Inflammatory macrophage (primary cell): ENCODE results near the gene DOK7.

Experiments
- DNase-seq, 2 donors: peaks; one replicate each; pipeline ENCODE4 v3.0.0-alpha.2; 2020 to 2022

DOK7 gene

GRCh38 chr4:3427706-3428446 lies 35.2 kb upstream of the DOK7 start:
- DNase-seq: no peak

DNA sequence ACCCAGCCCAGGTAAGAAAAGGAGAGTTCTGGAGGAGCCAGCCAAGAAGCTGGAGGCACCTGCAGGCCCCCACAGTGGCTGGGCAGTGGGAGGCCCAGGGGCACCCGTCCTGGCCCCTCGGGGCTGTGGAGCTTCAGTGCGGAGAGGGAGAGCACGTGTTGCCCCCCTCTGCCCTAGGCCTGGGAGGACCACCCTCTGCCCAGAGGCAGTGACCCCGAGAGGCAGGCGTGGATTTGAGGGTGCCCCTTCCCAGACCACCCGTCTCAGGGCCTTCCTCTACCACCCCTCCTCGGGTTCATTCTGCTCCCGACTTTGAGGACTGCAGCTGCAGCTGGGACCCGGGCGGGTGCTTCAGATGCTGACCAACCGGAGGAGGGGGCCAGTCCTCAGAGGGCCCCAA lies 33.5 kb upstream of the DOK7 start:
- DNase-seq: no peak

DNA sequence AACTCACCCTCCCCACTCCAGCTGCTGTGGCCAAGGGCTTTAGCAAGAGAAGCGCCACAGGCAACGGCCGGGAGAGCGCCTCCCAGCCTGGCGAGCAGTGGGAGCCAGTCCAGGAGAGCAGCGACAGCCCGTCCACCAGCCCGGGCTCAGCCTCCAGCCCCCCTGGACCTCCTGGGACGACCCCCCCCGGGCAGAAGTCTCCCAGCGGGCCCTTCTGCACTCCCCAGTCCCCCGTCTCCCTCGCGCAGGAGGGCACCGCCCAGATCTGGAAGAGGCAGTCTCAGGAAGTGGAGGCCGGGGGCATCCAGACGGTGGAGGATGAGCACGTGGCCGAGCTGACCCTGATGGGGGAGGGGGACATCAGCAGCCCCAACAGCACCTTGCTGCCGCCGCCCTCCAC lies 32.6 kb upstream of the DOK7 start:
- no peak for DNase-seq

DNA sequence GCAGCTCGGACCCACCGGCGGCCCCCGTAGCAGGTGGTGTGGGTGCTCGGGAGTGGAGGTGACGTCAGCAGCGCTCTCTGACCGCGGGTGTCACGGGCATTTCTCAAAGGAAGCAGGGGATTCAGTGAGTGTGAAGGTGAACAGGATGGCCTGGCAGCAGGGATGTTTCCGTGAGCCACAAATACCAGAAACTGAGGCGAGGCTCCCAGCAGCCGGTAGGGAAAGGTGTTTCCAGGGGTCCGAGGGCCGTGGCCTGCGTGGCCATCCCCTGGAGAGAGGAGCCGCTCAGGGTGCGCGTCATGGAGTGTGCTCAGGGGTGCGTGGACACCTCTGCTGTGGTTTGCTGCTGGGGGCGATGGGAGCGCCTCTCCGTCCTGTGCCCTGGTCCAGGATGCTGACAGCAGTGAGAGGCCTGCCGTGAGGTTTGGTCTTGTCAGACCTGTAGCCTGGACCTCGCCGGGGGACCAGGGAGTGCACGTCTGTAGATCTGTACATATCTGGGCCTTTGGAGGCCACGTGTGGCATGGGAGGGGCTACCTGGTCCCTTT lies 31.6 kb upstream of the DOK7 start:
- no peak for DNase-seq

GRCh38 chr4:3432381-3432790 lies 30.7 kb upstream of the DOK7 start:
- DNase-seq: no peak

GRCh38 chr4:3433138-3433869 lies 29.8 kb upstream of the DOK7 start:
- no peak for DNase-seq

- no peak for DNase-seq
These were observed 28.0 kb upstream of the DOK7 start for GRCh38 chr4:3434881-3435685.

- DNase-seq: no peak
These were observed 27.5 kb upstream of the DOK7 start for GRCh38 chr4:3435686-3435956.

GRCh38 chr4:3436048-3436797 lies 26.9 kb upstream of the DOK7 start:
- DNase-seq: no peak

DNA sequence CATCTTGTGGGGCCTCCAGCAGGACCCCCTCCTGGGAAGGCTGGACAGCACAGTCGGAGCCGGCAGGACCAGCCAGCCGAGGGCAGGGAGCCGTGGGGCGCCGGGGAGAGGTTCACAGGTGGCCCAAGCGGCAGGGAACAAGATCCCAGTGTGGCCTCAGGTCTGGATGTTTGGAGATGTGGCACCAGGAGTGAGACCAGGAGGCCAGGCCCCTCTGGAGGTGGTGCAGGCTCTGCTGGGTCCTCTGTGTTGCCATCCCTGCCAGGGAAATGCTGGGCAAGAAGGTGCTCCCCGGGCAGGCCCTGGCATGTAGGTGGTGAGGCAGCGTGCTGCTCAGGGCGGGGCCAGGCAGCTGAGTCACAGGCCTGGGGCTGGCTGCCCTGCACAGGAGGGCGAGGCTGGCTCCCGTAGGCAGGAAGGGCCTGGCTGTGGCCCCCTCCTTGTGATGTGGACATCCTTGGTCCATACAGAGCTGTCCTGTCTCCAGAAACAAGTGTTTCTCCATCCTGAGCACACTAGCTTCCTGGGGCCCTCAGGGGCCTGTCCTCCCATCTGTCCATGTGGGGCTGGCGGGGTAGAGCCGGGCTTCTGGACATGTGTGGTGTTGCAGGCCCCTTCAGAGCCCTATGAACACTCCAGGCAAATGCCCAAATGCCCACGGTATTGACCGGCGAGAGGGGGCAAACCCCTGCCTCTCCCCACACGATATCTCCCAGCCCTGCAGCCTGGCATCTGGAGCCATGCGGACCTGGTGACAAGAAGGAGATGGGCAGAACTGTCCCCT lies 26.1 kb upstream of the DOK7 start:
- peak; percentile 11 to 47 for DNase-seq

GRCh38 chr4:3437582-3437936 lies 25.5 kb upstream of the DOK7 start:
- DNase-seq: no peak

- no peak for DNase-seq
These were observed 24.9 kb upstream of the DOK7 start for GRCh38 chr4:3437998-3438846.

- no peak for DNase-seq
These were observed 24.3 kb upstream of the DOK7 start for GRCh38 chr4:3438847-3439180.

DNA sequence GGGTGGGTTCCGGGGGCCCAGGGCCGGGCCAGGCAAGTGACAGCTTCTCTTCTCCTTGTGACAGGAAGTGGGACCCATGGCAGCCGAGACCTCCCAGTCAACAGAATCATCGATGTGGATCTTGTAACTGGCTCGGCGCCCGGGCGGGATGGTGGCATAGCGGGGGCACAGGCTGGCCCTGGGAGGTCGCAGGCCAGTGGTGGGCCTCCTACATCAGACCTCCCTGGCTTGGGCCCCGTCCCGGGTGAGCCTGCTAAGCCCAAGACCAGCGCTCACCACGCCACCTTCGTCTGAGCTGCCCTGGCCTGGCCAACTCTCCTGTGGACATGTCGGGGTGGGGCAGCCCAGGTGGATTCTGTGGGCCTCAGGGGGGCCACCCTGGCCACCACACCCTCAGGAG lies 23.7 kb upstream of the DOK7 start:
- no peak for DNase-seq

DNA sequence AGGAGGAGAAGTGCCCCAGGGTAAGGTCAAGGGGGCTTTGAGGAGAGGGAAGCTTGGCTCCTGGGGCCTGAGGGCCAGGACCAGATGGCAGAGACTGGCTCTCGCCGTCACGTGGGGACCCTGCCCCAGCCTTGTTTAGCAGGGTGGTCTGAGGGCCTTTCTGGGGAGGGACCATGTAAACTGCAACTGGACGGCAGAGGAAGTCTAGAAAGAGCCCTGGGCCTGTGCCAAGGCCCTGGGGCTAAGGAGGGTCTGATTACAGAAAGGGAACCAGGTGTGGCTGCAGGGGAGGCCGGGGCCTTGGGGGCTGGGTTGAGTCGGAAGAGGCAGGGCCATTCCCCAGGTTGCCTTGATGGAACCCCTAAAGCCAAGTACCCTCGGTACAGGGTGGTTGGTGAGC lies 23.1 kb upstream of the DOK7 start:
- no peak for DNase-seq

DNA sequence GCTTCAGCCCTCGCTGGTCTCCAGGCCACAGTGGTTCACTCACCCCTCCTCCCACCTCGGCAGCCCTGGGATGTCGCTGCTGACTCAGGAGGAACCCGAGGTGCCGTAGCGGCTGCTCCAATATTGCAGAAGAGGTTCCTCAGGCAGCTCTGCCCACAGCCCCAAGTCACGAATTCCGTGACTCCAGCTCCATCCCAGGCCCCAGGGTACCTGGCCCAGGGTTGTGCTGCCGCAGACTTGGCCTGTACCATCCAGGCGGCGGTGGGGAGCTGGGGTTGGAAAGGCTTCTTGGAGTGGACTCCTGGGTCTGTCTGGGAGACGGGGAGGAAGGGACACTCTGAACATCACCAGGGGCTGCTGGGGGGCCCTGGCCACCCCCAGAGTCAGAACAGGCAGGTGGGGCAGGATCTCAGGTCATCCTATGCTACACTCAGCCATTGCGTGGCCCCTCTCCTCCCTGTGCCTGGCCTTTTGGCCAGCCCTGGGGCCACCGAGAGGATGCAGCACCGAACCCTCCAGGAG lies 22.1 kb upstream of the DOK7 start:
- peak; percentile 41 to 74 for DNase-seq

DNA sequence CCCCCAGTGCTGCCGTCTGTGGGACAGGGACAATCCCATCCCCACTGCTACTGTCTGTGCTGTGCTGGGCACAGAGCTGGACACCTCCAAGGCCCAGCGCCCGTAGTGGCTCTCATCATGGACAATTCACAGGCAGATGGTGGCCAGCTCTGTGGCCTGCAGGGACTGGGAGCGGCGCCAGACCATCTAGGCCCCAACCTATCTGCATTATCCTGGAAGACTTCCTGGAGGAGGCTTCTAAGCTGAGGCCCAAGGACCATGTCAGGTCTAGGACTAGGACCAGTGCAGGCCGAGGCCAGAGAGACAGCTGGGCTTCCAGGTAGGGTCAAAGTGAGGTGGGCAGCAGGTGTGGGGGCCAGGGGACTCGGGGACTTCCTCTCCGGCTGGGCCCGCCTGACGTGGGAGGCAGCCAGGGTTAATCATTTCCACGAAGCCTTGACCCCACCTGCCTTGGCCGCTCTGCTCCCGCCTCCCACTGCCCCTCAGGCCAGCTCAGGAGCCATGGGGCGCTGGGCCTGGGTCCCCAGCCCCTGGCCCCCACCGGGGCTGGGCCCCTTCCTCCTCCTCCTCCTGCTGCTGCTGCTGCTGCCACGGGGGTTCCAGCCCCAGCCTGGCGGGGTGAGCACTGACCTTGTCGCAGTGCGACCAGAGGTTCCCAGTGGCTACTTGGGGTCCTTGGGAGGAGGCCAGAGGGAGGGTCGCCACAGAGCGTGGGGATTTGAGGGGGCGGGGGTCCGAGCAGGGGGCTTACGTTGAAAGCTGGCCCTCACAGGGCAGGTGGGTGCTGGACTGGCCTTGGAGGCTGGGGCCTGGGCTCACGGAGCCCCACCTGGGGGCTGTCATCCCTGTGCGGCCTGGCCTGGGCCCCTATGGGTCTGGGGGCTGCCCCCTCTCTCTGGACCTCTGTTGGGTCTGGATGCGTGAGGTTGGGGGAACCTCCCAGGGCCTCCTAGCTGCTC lies 21.3 kb upstream of the DOK7 start, which contains the start of gene HGFAC:
HGFAC (plus strand) TSS at position 468 of the 959 bp plus-strand sequence; CDS start at position 502, 34 bp downstream.
- no peak for DNase-seq

DNA sequence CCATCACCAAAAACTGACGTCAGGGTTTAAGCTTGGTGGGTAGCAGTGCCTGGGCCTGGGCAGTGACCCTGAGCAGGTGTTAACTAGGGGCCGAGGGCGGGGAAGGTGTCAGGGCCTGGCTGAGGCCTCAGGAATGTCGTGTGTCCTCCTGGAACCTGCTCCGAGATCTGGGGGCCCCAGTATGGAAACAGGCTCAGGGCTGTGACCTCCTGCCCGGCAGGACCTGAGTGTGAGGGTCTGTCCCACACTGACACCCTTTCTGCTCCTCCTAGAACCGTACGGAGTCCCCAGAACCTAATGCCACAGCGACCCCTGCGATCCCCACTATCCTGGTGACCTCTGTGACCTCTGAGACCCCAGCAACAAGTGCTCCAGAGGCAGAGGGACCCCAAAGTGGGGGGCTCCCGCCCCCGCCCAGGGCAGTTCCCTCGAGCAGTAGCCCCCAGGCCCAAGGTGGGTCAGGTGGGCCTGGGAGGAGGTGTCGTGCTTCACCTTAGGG lies 20.6 kb upstream of the DOK7 start:
- no peak for DNase-seq
